NCI-H748 treated with DMSO at 0.1 percent for 48 hours (cell line): Measurements from ENCODE around the gene NSMCE1.

Experiments
- DNase-seq: peaks from one replicate; lab custom pipeline; 2025; lab: John Stamatoyannopoulos, UW

The NSMCE1 gene

GRCh38 chr16:27230562-27231001 lies 38.0 kb downstream of the NSMCE1 start:
- DNase-seq: no peak

- no peak for DNase-seq
Measured at GRCh38 chr16:27229891-27230470, 38.6 kb downstream of the NSMCE1 start.

GRCh38 chr16:27228621-27229501 lies 39.7 kb downstream of the NSMCE1 start:
- no peak for DNase-seq

- DNase-seq: no peak
Measured at GRCh38 chr16:27228045-27228444, 40.5 kb downstream of the NSMCE1 start.

GRCh38 chr16:27226976-27227705 lies 41.4 kb downstream of the NSMCE1 start:
- no peak for DNase-seq

GRCh38 chr16:27226476-27226875 lies 42.1 kb downstream of the NSMCE1 start:
- DNase-seq: peak; percentile 4

- DNase-seq: no peak
Measured at GRCh38 chr16:27225536-27226360, 42.8 kb downstream of the NSMCE1 start.

GRCh38 chr16:27224741-27225300 lies 43.8 kb downstream of the NSMCE1 start:
- DNase-seq: no peak

- no peak for DNase-seq
Measured at GRCh38 chr16:27224271-27224737, 44.3 kb downstream of the NSMCE1 start.

GRCh38 chr16:27223701-27224100 lies 44.9 kb downstream of the NSMCE1 start:
- no peak for DNase-seq

- no peak for DNase-seq
Measured at GRCh38 chr16:27223226-27223610, 45.4 kb downstream of the NSMCE1 start.

- no peak for DNase-seq
Measured at GRCh38 chr16:27222249-27223225, 46.0 kb downstream of the NSMCE1 start.

- DNase-seq: no peak
Measured at GRCh38 chr16:27221576-27222248, 46.9 kb downstream of the NSMCE1 start.

GRCh38 chr16:27220991-27221390 lies 47.6 kb downstream of the NSMCE1 start:
- no peak for DNase-seq

- DNase-seq: no peak
Measured at GRCh38 chr16:27220527-27220926, 48.0 kb downstream of the NSMCE1 start.

GRCh38 chr16:27220120-27220519 lies 48.5 kb downstream of the NSMCE1 start:
- no peak for DNase-seq

- DNase-seq: no peak
Measured at GRCh38 chr16:27219161-27219560, 49.4 kb downstream of the NSMCE1 start.

- no peak for DNase-seq
Measured at GRCh38 chr16:27218756-27219155, 49.8 kb downstream of the NSMCE1 start.

- no peak for DNase-seq
Measured at GRCh38 chr16:27217256-27217655, 51.3 kb downstream of the NSMCE1 start.
